Thoracic aorta (tissue), 2 donors: ENCODE data around the gene COLQ. TPM values are rescaled to one million over a fixed set of nuclear protein-coding genes. Genes with fewer than 3 reads are reported as not detected.

ENCODE experiments used
- ATAC-seq: fragments of 150-250 bp; one replicate; pipeline ENCODE4 v1.8.0; 2017; ENCODE audit warnings: low read depth; ENCODE audit not compliant: insufficient number of reproducible peaks, low FRiP score
- DNase-seq: peaks from one replicate; pipeline ENCODE4 v3.0.0-alpha.2; 2020; ENCODE audit warnings: low spot score
- H3K27ac ChIP-seq, 2 donors: fragments of 200-600 bp; sonication (generic); 1 replicate in 1 of 2; 2 replicates in 1 of 2; pipeline ENCODE4 v1.5.1; 2016; ENCODE audit warnings: mild to moderate bottlenecking in 2 of 2, moderate library complexity in 2 of 2
- H3K27me3 ChIP-seq: fragments of 200-600 bp; sonication (generic); replicated peaks from 2 replicates; pipeline ENCODE4 v1.6.0; 2016; ENCODE audit warnings: mild to moderate bottlenecking; ENCODE audit not compliant: insufficient read depth
- H3K36me3 ChIP-seq: fragments of 200-600 bp; sonication (generic); one replicate; pipeline ENCODE4 v1.5.1; 2016
- H3K4me1 ChIP-seq, 2 donors: fragments of 200-600 bp; sonication (generic); 1 replicate in 1 of 2; 2 replicates in 1 of 2; pipeline versions ENCODE4 v1.5.1 to v1.6.0; 2016; ENCODE audit warnings: low read depth in 2 of 2, mild to moderate bottlenecking in 1 of 2; ENCODE audit not compliant: control insufficient read depth in 1 of 2
- H3K4me3 ChIP-seq: fragments of 200-600 bp; sonication (generic); 2 replicates; pipeline ENCODE4 v1.5.1; 2016; ENCODE audit warnings: mild to moderate bottlenecking
- H3K9me3 ChIP-seq: fragments of 200-600 bp; sonication (generic); 2 replicates; pipeline ENCODE4 v1.5.1; 2016
- total RNA-seq, 2 donors: library from RNA; depleted of rRNA; stranded (reverse); fragments of >200 nt; gene quantifications; one replicate each; pipeline versions ENCODE4 v1.1.0 to v1.2.3, GENCODE V29; 2016
- TF ChIP-seq, protein P1 (sequence below): fragments of 200-600 bp; sonication (generic); IDR thresholded peaks from one replicate; pipeline ENCODE4 v1.5.1; 2019; ENCODE audit warnings: antibody characterized with exemption

COLQ gene
- total RNA-seq, 2 donors from 2014 or later, result 3.2 to 9.3 TPM

DNA sequence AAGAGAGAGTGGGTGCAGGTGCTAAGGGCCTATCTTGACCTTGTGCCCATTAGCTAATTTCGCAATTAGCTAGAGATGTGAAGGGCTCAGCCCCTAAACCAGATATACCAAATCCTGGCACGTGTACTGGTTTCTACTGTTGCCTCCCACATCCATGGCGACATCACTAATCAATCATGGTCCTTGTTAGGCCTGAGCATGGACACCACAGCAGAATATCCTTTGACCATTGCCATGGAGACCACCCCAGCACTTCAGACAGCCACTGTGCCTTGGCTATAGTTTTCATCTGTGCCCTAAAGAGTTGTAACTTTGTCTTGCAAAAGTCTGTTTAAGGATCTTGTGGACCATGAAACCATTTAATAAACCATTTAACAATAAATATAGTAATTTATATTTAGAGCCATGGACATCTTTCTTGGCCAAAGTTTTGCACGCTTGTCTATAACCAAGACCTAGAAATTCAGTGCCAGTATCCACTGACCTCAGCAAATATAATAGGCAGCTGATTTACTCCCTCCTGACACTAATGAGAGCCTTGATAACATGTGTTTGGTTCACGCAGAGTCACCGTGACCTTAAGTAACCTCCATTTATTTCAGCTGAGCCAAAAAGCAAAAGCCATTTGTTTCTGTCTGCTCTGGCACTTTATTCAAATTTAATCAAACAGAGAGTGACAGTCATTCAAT is 43.4 kb downstream of the COLQ start:
- Histone ChIP-seq H3K4me1 (no peaks in the 10 kb centered on the region), H3K9me3 (no peaks in the 10 kb centered on the region), H3K36me3 (no peaks in the 10 kb centered on the region), H3K27ac (no peak overlapping the region), H3K4me3 (no peak overlapping the region), H3K27me3 (no peaks in the 10 kb centered on the region)
- DNase-seq, result no peak
- ATAC-seq, result no peak
- TF ChIP-seq, protein P1, sequence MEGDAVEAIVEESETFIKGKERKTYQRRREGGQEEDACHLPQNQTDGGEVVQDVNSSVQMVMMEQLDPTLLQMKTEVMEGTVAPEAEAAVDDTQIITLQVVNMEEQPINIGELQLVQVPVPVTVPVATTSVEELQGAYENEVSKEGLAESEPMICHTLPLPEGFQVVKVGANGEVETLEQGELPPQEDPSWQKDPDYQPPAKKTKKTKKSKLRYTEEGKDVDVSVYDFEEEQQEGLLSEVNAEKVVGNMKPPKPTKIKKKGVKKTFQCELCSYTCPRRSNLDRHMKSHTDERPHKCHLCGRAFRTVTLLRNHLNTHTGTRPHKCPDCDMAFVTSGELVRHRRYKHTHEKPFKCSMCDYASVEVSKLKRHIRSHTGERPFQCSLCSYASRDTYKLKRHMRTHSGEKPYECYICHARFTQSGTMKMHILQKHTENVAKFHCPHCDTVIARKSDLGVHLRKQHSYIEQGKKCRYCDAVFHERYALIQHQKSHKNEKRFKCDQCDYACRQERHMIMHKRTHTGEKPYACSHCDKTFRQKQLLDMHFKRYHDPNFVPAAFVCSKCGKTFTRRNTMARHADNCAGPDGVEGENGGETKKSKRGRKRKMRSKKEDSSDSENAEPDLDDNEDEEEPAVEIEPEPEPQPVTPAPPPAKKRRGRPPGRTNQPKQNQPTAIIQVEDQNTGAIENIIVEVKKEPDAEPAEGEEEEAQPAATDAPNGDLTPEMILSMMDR, result no peak

DNA sequence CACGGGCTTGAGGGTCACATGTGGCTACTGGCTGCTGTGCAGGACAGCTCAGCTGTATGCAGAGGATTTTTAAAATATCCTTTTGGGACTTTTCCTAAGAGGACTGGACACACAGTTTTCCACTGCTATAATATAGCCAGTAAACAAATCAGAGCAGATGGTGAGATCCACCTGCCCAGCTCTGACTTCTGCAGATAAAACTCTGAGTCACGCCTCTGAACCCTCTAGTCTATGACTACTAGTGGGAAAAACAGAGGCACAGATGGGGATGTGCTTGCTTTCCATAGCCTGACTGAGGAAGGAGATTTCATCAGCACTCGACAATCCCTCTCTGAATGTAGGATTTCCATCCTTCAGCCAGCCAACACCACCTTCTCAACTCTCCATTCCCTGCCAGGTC is 45.1 kb downstream of the COLQ start:
- Histone ChIP-seq H3K4me3 (no peak overlapping the region), H3K4me1 (no peaks in the 10 kb centered on the region), H3K9me3 (no peaks in the 10 kb centered on the region), H3K27me3 (no peaks in the 10 kb centered on the region), H3K36me3 (no peaks in the 10 kb centered on the region), H3K27ac (no peak overlapping the region)
- ATAC-seq, result no peak
- TF ChIP-seq, protein P1, result no peak
- DNase-seq, result no peak

GRCh38 chr3:15475161-15475560 is 46.3 kb downstream of the COLQ start:
- ATAC-seq, result no peak
- DNase-seq, result no peak
- no peaks in the 10 kb centered on the region for H3K36me3 ChIP-seq
- H3K4me1 ChIP-seq, result no peaks in the 10 kb centered on the region
- no peak overlapping the region for H3K4me3 ChIP-seq
- H3K9me3 ChIP-seq, result no peaks in the 10 kb centered on the region
- TF ChIP-seq, protein P1, result no peak
- no peaks in the 10 kb centered on the region for H3K27me3 ChIP-seq
- H3K27ac ChIP-seq, result no peak overlapping the region

- Histone ChIP-seq H3K36me3 (no peaks in the 10 kb centered on the region), H3K4me3 (no peak overlapping the region), H3K27me3 (no peaks in the 10 kb centered on the region), H3K27ac (no peak overlapping the region), H3K9me3 (peaks cover 6% of the 10 kb centered on the region), H3K4me1 (peaks cover 3 to 8% of the 10 kb centered on the region in 2 donors)
- ATAC-seq, result no peak
- TF ChIP-seq, protein P1, result no peak
- no peak for DNase-seq
Observed at GRCh38 chr3:15471861-15472260, 49.6 kb downstream of the COLQ start.

- Histone ChIP-seq H3K27ac (no peak overlapping the region), H3K4me1 (peaks cover 3 to 8% of the 10 kb centered on the region in 2 donors), H3K27me3 (no peaks in the 10 kb centered on the region), H3K36me3 (no peaks in the 10 kb centered on the region), H3K4me3 (no peak overlapping the region), H3K9me3 (peaks cover 6% of the 10 kb centered on the region)
- no peak for DNase-seq
- TF ChIP-seq, protein P1, result no peak
- ATAC-seq, result no peak
Observed at GRCh38 chr3:15470849-15471248, 50.7 kb downstream of the COLQ start.
